H1 (cell line): Measurements from ENCODE around the gene COL2A1. TPM values are rescaled to one million over a fixed set of nuclear protein-coding genes. Genes with fewer than 3 reads are reported as not detected.

ENCODE experiments used
- CTCF ChIA-PET: fragments of 300-600 bp; sonication (Branson Sonifier 250); formaldehyde crosslinking; loops from one replicate; lab custom pipeline; 2021; ENCODE audit not compliant: partially characterized antibody; lab: Charles Lee
- POLR2A ChIA-PET: fragments of 300-600 bp; sonication (Branson Sonifier 250); formaldehyde crosslinking; loops from one replicate; lab custom pipeline; 2021; ENCODE audit warnings: inconsistent platforms; ENCODE audit not compliant: partially characterized antibody; lab: Charles Lee
- DNase-seq, 2 experiments: peaks; one replicate each; pipeline versions ENCODE4 v3.0.0 to v3.0.0-alpha.2; 2010 to 2022; ENCODE audit warnings: low spot score in 2 of 2, low read depth in 1 of 2, mixed read lengths in 1 of 2
- FAIRE-seq: peaks from 2 replicates; lab custom pipeline; 2011; peaks lifted over from hg19 to GRCh38; lab: Jason Lieb, UNC
- H2AFZ ChIP-seq: 2 replicates; pipeline ENCODE4 v1.8.1; 2012; ENCODE audit warnings: low read length, inconsistent platforms
- H2AK5ac ChIP-seq: 2 replicates; pipeline ENCODE4 v1.6.1; 2013; ENCODE audit warnings: low read depth, low read length
- H2BK120ac ChIP-seq: replicated peaks from 2 replicates; pipeline ENCODE3; 2013; ENCODE audit warnings: low read depth, low read length, inconsistent platforms
- H2BK12ac ChIP-seq: 2 replicates; pipeline ENCODE4 v1.6.1; 2013; ENCODE audit warnings: low read depth, low read length
- H2BK15ac ChIP-seq: 2 replicates; pipeline ENCODE4 v1.6.1; 2013; ENCODE audit warnings: low read length
- H2BK20ac ChIP-seq: 2 replicates; pipeline ENCODE4 v1.6.1; 2013; ENCODE audit warnings: low read length
- H2BK5ac ChIP-seq: 2 replicates; pipeline ENCODE4 v1.6.1; 2013; ENCODE audit warnings: low read depth, low read length
- H3K14ac ChIP-seq: 2 replicates; pipeline ENCODE4 v1.6.1; 2013; ENCODE audit warnings: inconsistent platforms; ENCODE audit not compliant: insufficient read length
- H3K18ac ChIP-seq: 2 replicates; pipeline ENCODE4 v1.6.1; 2013; ENCODE audit warnings: low read length; ENCODE audit errors: extremely low read depth
- H3K23ac ChIP-seq: 2 replicates; pipeline ENCODE4 v1.6.1; 2013; ENCODE audit warnings: inconsistent platforms; ENCODE audit not compliant: insufficient read length
- H3K23me2 ChIP-seq: 2 replicates; pipeline ENCODE4 v1.6.1; 2013; ENCODE audit warnings: low read depth, low read length
- H3K27ac ChIP-seq: 2 replicates; pipeline ENCODE4 v1.6.1; 2011; ENCODE audit warnings: low read depth, low read length, inconsistent platforms
- H3K27me3 ChIP-seq, 4 experiments: replicated peaks in 1 of 4; 1 replicate in 1 of 4; 2 replicates in 3 of 4; pipeline versions ENCODE4 v1.6.1 to v1.8.1; 2011 to 2013; ENCODE audit warnings: low read length in 3 of 4, mild to moderate bottlenecking in 3 of 4, inconsistent platforms in 2 of 4, mixed read lengths in 2 of 4, moderate library complexity in 1 of 4; ENCODE audit not compliant: control insufficient read depth in 3 of 4, insufficient read depth in 3 of 4; ENCODE audit errors: extremely low read depth in 1 of 4
- H3K36me3 ChIP-seq, 4 experiments: 2 replicates each; pipeline versions ENCODE4 v1.6.1 to v1.8.1; 2011 to 2013; ENCODE audit warnings: mild to moderate bottlenecking in 4 of 4, low read length in 3 of 4, moderate library complexity in 2 of 4, control low read depth in 1 of 4, inconsistent platforms in 1 of 4; ENCODE audit not compliant: insufficient read depth in 4 of 4, control insufficient read depth in 2 of 4
- H3K4ac ChIP-seq: replicated peaks from 2 replicates; pipeline ENCODE3; 2013; ENCODE audit warnings: low read length, low read depth, mixed read lengths, inconsistent platforms; ENCODE audit not compliant: insufficient read length
- H3K4me1 ChIP-seq, 4 experiments: replicated peaks in 1 of 4; 1 replicate in 1 of 4; 2 replicates in 3 of 4; pipeline versions ENCODE4 v1.6.1 to v1.8.1; 2011 to 2013; ENCODE audit warnings: low read length in 3 of 4, inconsistent platforms in 2 of 4, mixed read lengths in 1 of 4; ENCODE audit not compliant: insufficient read depth in 4 of 4, control insufficient read depth in 3 of 4
- H3K4me2 ChIP-seq, 2 experiments: 2 replicates each; pipeline versions ENCODE4 v1.6.1 to v1.8.1; 2011 to 2013; ENCODE audit warnings: low read depth in 2 of 2, low read length in 2 of 2, control low read depth in 1 of 2, inconsistent platforms in 1 of 2, mild to moderate bottlenecking in 1 of 2; ENCODE audit not compliant: insufficient read depth in 1 of 2
- H3K4me3 ChIP-seq, 4 experiments: fragments of 200-600, 300-600 bp in 1 of 4; sonication (generic), shearing (Covaris generic), sonication (Bioruptor Twin) in 1 of 4; 2 replicates each; pipeline versions ENCODE4 v1.5.1 to v1.8.1; 2011 to 2016; ENCODE audit warnings: low read length in 4 of 4, low read depth in 3 of 4, control low read depth in 2 of 4, inconsistent platforms in 2 of 4, mild to moderate bottlenecking in 2 of 4, mixed read lengths in 1 of 4, moderate library complexity in 1 of 4; ENCODE audit not compliant: insufficient read depth in 2 of 4; ENCODE audit errors: extremely low read depth in 1 of 4
- H3K56ac ChIP-seq: replicated peaks from 2 replicates; pipeline ENCODE3; 2013; ENCODE audit warnings: low read depth, mild to moderate bottlenecking, mixed read lengths, low read length, inconsistent platforms; ENCODE audit not compliant: insufficient read length
- H3K79me1 ChIP-seq: 2 replicates; pipeline ENCODE4 v1.6.1; 2013; ENCODE audit warnings: low read depth, low read length, control low read depth
- H3K79me2 ChIP-seq, 2 experiments: 2 replicates each; pipeline versions ENCODE4 v1.6.1 to v1.8.1; 2012 to 2013; ENCODE audit warnings: low read length in 2 of 2, mild to moderate bottlenecking in 2 of 2, inconsistent platforms in 1 of 2; ENCODE audit not compliant: insufficient read depth in 2 of 2, control insufficient read depth in 1 of 2
- H3K9ac ChIP-seq, 4 experiments: replicated peaks in 1 of 4; 1 replicate in 1 of 4; 2 replicates in 3 of 4; pipeline versions ENCODE4 v1.6.1 to v1.8.1; 2011 to 2013; ENCODE audit warnings: low read depth in 3 of 4, low read length in 3 of 4, control low read depth in 2 of 4, mild to moderate bottlenecking in 2 of 4, moderate library complexity in 2 of 4, inconsistent platforms in 1 of 4; ENCODE audit errors: extremely low read depth in 1 of 4
- H3K9me3 ChIP-seq, 2 experiments: 2 replicates each; pipeline versions ENCODE4 v1.6.1 to v1.8.1; 2012 to 2013; ENCODE audit warnings: mild to moderate bottlenecking in 2 of 2, moderate library complexity in 2 of 2, control low read depth in 1 of 2, inconsistent platforms in 1 of 2, low read depth in 1 of 2, low read length in 1 of 2, mixed read lengths in 1 of 2; ENCODE audit not compliant: insufficient read depth in 2 of 2
- H4K20me1 ChIP-seq, 2 experiments: replicated peaks in 1 of 2; 2 replicates each; pipeline versions ENCODE3 to v1.8.1; 2011 to 2013; ENCODE audit warnings: inconsistent platforms in 2 of 2, low read length in 2 of 2, mild to moderate bottlenecking in 1 of 2; ENCODE audit not compliant: insufficient read depth in 2 of 2, control insufficient read depth in 1 of 2
- H4K5ac ChIP-seq: 2 replicates; pipeline ENCODE4 v1.6.1; 2013; ENCODE audit warnings: low read length, low read depth, mixed read lengths, inconsistent platforms; ENCODE audit not compliant: insufficient read length
- H4K8ac ChIP-seq: 2 replicates; pipeline ENCODE4 v1.8.0; 2013; ENCODE audit warnings: mild to moderate bottlenecking, moderate library complexity, low read length, inconsistent platforms; ENCODE audit not compliant: insufficient read depth; ENCODE audit errors: extremely low read depth
- H4K91ac ChIP-seq: replicated peaks from 2 replicates; pipeline ENCODE3; 2013; ENCODE audit warnings: low read length, mixed read lengths, inconsistent platforms; ENCODE audit not compliant: insufficient read length
- BACH1 ChIP-seq: IDR thresholded peaks from 2 replicates; pipeline ENCODE4 v1.6.1; 2012; ENCODE audit warnings: low read length, improper control_type of control experiment
- CTBP2 ChIP-seq: IDR thresholded peaks from 2 replicates; pipeline ENCODE4 v1.7.0; 2011; ENCODE audit warnings: borderline replicate concordance, mild to moderate bottlenecking, moderate library complexity, mixed read lengths, low read length; ENCODE audit not compliant: insufficient read depth, insufficient read length
- E2F6 ChIP-seq: IDR thresholded peaks from 2 replicates; pipeline ENCODE4 v1.6.1; 2012; ENCODE audit warnings: inconsistent platforms
- EZH2 ChIP-seq: fragments of 200-600 bp; sonication (generic); IDR thresholded peaks from 2 replicates; pipeline ENCODE4 v1.7.1; 2012; ENCODE audit warnings: low read depth, mild to moderate bottlenecking, moderate library complexity, low read length, inconsistent platforms; ENCODE audit not compliant: severe bottlenecking
- JUND ChIP-seq: IDR thresholded peaks from 2 replicates; pipeline ENCODE4 v1.6.1; 2011; ENCODE audit warnings: mild to moderate bottlenecking, improper control_type of control experiment, low read length
- RAD21 ChIP-seq, 2 experiments: IDR thresholded peaks in 1 of 2; conservative IDR thresholded peaks in 1 of 2; 2 replicates each; pipeline ENCODE4 v1.6.1; 2011; ENCODE audit warnings: low read depth in 2 of 2, low read length in 2 of 2, improper control_type of control experiment in 1 of 2, inconsistent platforms in 1 of 2, mild to moderate bottlenecking in 1 of 2, moderate library complexity in 1 of 2
- WGBS, 2 experiments: shearing (Covaris generic) in 1 of 2; methylation state at CpG; one replicate each; pipeline versions ENCODE4 v1.1.6 to v1.1.7; 2013 to 2015; ENCODE audit warnings: low lambda C conversion rate in 2 of 2, mixed read lengths in 2 of 2, inconsistent platforms in 1 of 2, low coverage in 1 of 2, missing lambda C conversion rate in 1 of 2; ENCODE audit not compliant: insufficient replicate concordance in 2 of 2, insufficient coverage in 1 of 2, insufficient read length in 1 of 2; ENCODE audit errors: extremely low coverage in 1 of 2, missing lambda C conversion rate in 1 of 2; 5-methylcytosine and 5-hydroxymethylcytosine counted together
- polyA plus RNA-seq, 7 experiments: library from polyadenylated mRNA; depleted of rRNA in 3 of 7; stranded (reverse) in 5 of 7; unstranded in 2 of 7; fragments of >200 nt in 5 of 7; fragments of 200-250 nt in 2 of 7; gene quantifications; 1 replicate in 5 of 7; 2 replicates in 1 of 7; 4 replicates in 1 of 7; pipeline versions ENCODE4 v1.2.1 to v1.2.3, GENCODE V29; 2011 to 2013; ENCODE audit warnings: missing spikeins in 2 of 7, mixed read lengths in 2 of 7
- total RNA-seq: library from RNA; stranded (reverse); fragmentation: NEBNext Ultra II Directional; extraction: Animal tissue kit (Norgen Biotek cat#: 25700); gene quantifications from 2 replicates; pipeline ENCODE4 v1.2.1, GENCODE V29; 2021

Gene COL2A1
- total and polyA plus RNA-seq, 2 of the 8 experiments (the other 6 are each of a cell fraction or from before 2014, with no cell fraction given), result 4.2 to 14.6 TPM

DNA sequence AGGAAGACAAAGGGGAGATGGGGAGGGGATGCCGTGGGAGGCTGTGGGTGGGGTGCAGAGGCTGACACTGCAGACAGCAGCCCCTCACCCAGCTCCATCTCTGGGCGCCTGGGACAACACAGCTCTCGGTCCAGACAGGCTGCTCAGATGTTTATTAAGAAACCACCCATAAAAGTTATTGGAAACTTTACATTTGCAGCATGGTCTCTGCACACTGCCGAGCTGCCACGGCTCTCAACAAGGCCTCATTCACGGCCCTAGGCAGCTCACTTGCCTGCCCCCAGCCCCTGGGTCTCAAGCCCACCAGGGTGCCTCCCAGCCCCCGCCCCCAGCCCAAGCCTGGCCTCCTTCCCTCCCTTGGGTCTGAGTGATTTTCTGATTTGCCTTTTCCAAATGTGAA, 21.0 kb upstream of the COL2A1 start:
- Histone ChIP-seq H3K4me1 (peaks cover 8 to 14% (median 10%) of the 10 kb centered on the region in 4 experiments), H3K23me2 (no peaks in the 10 kb centered on the region), H3K79me2 (no peaks in the 10 kb centered on the region), H3K14ac (no peak overlapping the region), H4K5ac (no peak overlapping the region), H3K27ac (no peak overlapping the region), H2AK5ac (no peak overlapping the region), H2BK5ac (no peak overlapping the region), H3K9ac (no peak overlapping the region), H3K4me2 (no peak overlapping the region), H2BK20ac (no peak overlapping the region), H3K79me1 (no peaks in the 10 kb centered on the region), H3K27me3 (peaks cover 73 to 97% (median 96%) of the 10 kb centered on the region in 4 experiments), H2BK12ac (no peak overlapping the region), H4K20me1 (peaks cover 10 to 11% of the 10 kb centered on the region in 2 experiments), H2AFZ (no peak overlapping the region), H4K8ac (no peak overlapping the region), H3K36me3 (no peaks in the 10 kb centered on the region), H4K91ac (no peak overlapping the region), H2BK15ac (no peak overlapping the region), H3K4ac (no peak overlapping the region), H2BK120ac (no peak overlapping the region), H3K23ac (no peak overlapping the region), H3K18ac (no peak overlapping the region), H3K9me3 (no peaks in the 10 kb centered on the region), H3K4me3 (no peak overlapping the region), H3K56ac (no peak overlapping the region)
- CTCF ChIA-PET, result interaction anchor here (0.9 to 1.3 kb wide), 6 partner anchors 8 to 245 kb away, joined by 3 to 5 read pairs (median 4); no protein-coding TSS in a partner anchor
- POLR2A ChIA-PET, result no interaction called here
- DNase-seq, result no peak
- FAIRE-seq, result no peak
- WGBS, 2 experiments, result 44% methylated on average over 3 of the region's 7 CpGs; no CpG with 5 or more reads in 1 of the 2 experiments
- TF ChIP-seq RAD21 (IDR thresholded peaks at IDR 0.05 in 1 of 2, conservative IDR thresholded peaks at IDR 0.05 in 1 of 2; ENCODE audit: low read depth in 2 of 2, low read length in 2 of 2) (no peak), E2F6 (no peak), EZH2 (no peak), BACH1 (no peak), CTBP2 (no peak), JUND (no peak)
